ENCODE measurements around the gene LCN9. TPM values are rescaled to one million over a fixed set of nuclear protein-coding genes. Genes with fewer than 3 reads are reported as not detected.

Gene LCN9
- total and polyA plus RNA-seq, 8 donors = not detected

- peaks cover 0 to 6% (median 0%) of the 10 kb centered on the region in 4 donors for H3K9me3 ChIP-seq
- DNase-seq = no peak
- H3K4me1 ChIP-seq = no peaks in the 10 kb centered on the region
- no peak overlapping the region for H3K27ac ChIP-seq
- TF ChIP-seq POLR2AphosphoS5 (IDR thresholded peaks at IDR 0.05) = no peak
- TF ChIP-seq POLR2A (IDR thresholded peaks at IDR 0.05) = no peak
- no peak for TF ChIP-seq CTCF (IDR thresholded peaks at IDR 0.05)
- TF ChIP-seq EP300 (IDR thresholded peaks at IDR 0.05) = no peak
- no peak overlapping the region for H3K4me3 ChIP-seq
- no peaks in the 10 kb centered on the region for H3K36me3 ChIP-seq
- H3K27me3 ChIP-seq = peaks cover 0 to 58% (median 0%) of the 10 kb centered on the region in 3 donors
- intact Hi-C loops (cut with DNase I; ENCODE audit: low total_unique reads) = no loop called here
- 71 to 88% (median 81%) methylated on average over 9 to 12 of the region's 12 CpGs for WGBS, 5 donors
Measured at GRCh38 chr9:135663857-135664256, 748 bp downstream of the LCN9 start.

- Histone ChIP-seq H3K36me3 (no peaks in the 10 kb centered on the region), H3K9me3 (peaks cover 0 to 10% (median 0%) of the 10 kb centered on the region in 4 donors), H3K27ac (no peak overlapping the region), H3K27me3 (peaks cover 0 to 58% (median 0%) of the 10 kb centered on the region in 3 donors), H3K4me3 (no peak overlapping the region), H3K4me1 (no peaks in the 10 kb centered on the region)
- TF ChIP-seq POLR2A (IDR thresholded peaks at IDR 0.05) (no peak), POLR2AphosphoS5 (IDR thresholded peaks at IDR 0.05) (no peak), EP300 (IDR thresholded peaks at IDR 0.05) (no peak), CTCF (IDR thresholded peaks at IDR 0.05) (no peak)
- 82 to 90% (median 85%) methylated on average over 7 to 10 of the region's 10 CpGs for WGBS, 5 donors
- intact Hi-C loops (cut with DNase I; ENCODE audit: low total_unique reads) = no loop called here
- DNase-seq = no peak
Measured at GRCh38 chr9:135664266-135664665, 1.2 kb downstream of the LCN9 start.

GRCh38 chr9:135664801-135665794 lies 2.0 kb downstream of the LCN9 start:
- no peak for TF ChIP-seq CTCF (IDR thresholded peaks at IDR 0.05)
- H3K27me3 ChIP-seq = peaks cover 0 to 66% (median 0%) of the 10 kb centered on the region in 3 donors
- H3K27ac ChIP-seq = no peak overlapping the region
- H3K4me1 ChIP-seq = no peaks in the 10 kb centered on the region
- peaks cover 0 to 13% (median 0%) of the 10 kb centered on the region in 4 donors for H3K9me3 ChIP-seq
- intact Hi-C loops (cut with DNase I; ENCODE audit: low total_unique reads) = no loop called here
- H3K4me3 ChIP-seq = no peak overlapping the region
- WGBS, 5 donors = 72 to 80% (median 78%) methylated on average over 13 to 32 of the region's 32 CpGs
- DNase-seq = no peak
- H3K36me3 ChIP-seq = no peaks in the 10 kb centered on the region

- DNase-seq = no peak
- Histone ChIP-seq H3K9me3 (peaks cover 0 to 13% (median 0%) of the 10 kb centered on the region in 4 donors), H3K27me3 (peaks cover 0 to 69% (median 3%) of the 10 kb centered on the region in 3 donors), H3K27ac (no peak overlapping the region), H3K4me1 (no peaks in the 10 kb centered on the region), H3K4me3 (no peak overlapping the region), H3K36me3 (no peaks in the 10 kb centered on the region)
- intact Hi-C loops (cut with DNase I; ENCODE audit: low total_unique reads) = no loop called here
- TF ChIP-seq EP300 (IDR thresholded peaks at IDR 0.05) (no peak), POLR2AphosphoS5 (IDR thresholded peaks at IDR 0.05) (no peak), CTCF (IDR thresholded peaks at IDR 0.05) (no peak), POLR2A (IDR thresholded peaks at IDR 0.05) (no peak)
- 72 to 84% (median 81%) methylated on average over 9 to 12 of the region's 12 CpGs for WGBS, 5 donors
Measured at GRCh38 chr9:135665795-135666189, 2.7 kb downstream of the LCN9 start.

Measured in stomach (tissue), 9 donors.